Body of pancreas (tissue), 4 donors: ENCODE results near the gene MYO5C. TPM values are rescaled to one million over a fixed set of nuclear protein-coding genes. Genes with fewer than 3 reads are reported as not detected.

Experiments
- ATAC-seq: fragments of 150-250 bp; one replicate; pipeline ENCODE4 v1.9.1; 2016
- DNase-seq, 4 donors: peaks; one replicate each; pipeline ENCODE4 v3.0.0-alpha.2; 2019
- H3K27ac ChIP-seq, 4 donors: fragments of 200-600 bp; sonication (generic); 1 replicate in 3 of 4; 2 replicates in 1 of 4; pipeline versions ENCODE4 v1.5.1 to v1.6.1; 2016 to 2019; ENCODE audit warnings: mild to moderate bottlenecking in 1 of 4, mixed read lengths in 1 of 4, moderate library complexity in 1 of 4
- H3K27me3 ChIP-seq, 2 donors: fragments of 200-600 bp; sonication (generic); one replicate each; pipeline ENCODE4 v1.6.0; 2016; ENCODE audit warnings: mild to moderate bottlenecking in 1 of 2
- H3K36me3 ChIP-seq, 2 donors: fragments of 200-600 bp; sonication (generic); replicated peaks in 1 of 2; 2 replicates each; pipeline ENCODE4 v1.5.1; 2016; ENCODE audit warnings: low read depth in 2 of 2; ENCODE audit not compliant: insufficient read depth in 1 of 2
- H3K4me1 ChIP-seq: fragments of 200-600 bp; sonication (generic); one replicate; pipeline ENCODE4 v1.6.0; 2016
- H3K4me3 ChIP-seq, 2 donors: fragments of 200-600 bp; sonication (generic); 1 replicate in 1 of 2; 2 replicates in 1 of 2; pipeline ENCODE4 v1.5.1; 2016 to 2019
- H3K9me3 ChIP-seq, 3 donors: fragments of 200-600 bp; sonication (generic); 1 replicate in 2 of 3; 2 replicates in 1 of 3; pipeline ENCODE4 v1.5.1; 2016
- CTCF ChIP-seq, 7 experiments: fragments of 450-650 bp in 4 of 7; fragments of 200-600 bp in 3 of 7; sonication (generic) in 3 of 7; IDR thresholded peaks; one replicate each; pipeline ENCODE4 v1.5.1; 2016 to 2019; ENCODE audit warnings: antibody characterized with exemption in 7 of 7
- POLR2A ChIP-seq, 3 donors: fragments of 450-650 bp; IDR thresholded peaks; one replicate each; pipeline ENCODE4 v1.6.1; 2016; ENCODE audit warnings: antibody characterized with exemption in 3 of 3, mild to moderate bottlenecking in 2 of 3
- WGBS, 2 donors: methylation state at CpG; one replicate each; pipeline ENCODE4 v1.1.5; 2017; 5-methylcytosine and 5-hydroxymethylcytosine counted together
- intact Hi-C: fragments of 100-400 bp; cut with DNase I; formaldehyde crosslinking; loops from one replicate; pipeline ENCODE4 v1.15.1; 2023
- total RNA-seq, 2 donors: library from RNA; depleted of rRNA; stranded (reverse); fragments of >200 nt; gene quantifications; one replicate each; pipeline ENCODE4 v1.1.0, GENCODE V29; 2016

MYO5C gene
- total RNA-seq, 2 donors from 2014 or later = 34.8 to 76.8 TPM

DNA sequence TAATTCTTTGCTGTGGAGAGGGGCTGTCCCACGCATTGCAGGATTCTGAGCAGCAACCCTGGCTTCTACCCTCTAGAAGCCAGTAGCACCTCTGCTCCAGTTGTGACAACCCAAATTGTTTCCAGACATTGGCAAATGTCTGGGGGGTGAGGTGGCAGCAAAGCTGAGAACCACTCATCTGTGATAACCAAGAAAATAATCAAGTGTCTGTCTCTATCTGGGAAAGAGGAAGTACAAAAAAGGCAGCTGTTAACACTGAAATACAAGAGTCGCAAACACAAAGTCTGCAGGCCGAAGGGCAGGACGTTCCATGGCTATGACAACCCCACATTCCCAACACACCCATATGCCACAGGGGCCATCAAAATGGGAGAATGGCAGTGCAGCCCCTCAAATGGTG, 62.2 kb downstream of the MYO5C start:
- Histone ChIP-seq H3K27ac (peak overlapping the region in 1 of 4 donors; percentile 40), H3K36me3 (peaks cover 15 to 22% of the 10 kb centered on the region in 2 donors), H3K4me1 (peaks cover 13% of the 10 kb centered on the region), H3K9me3 (no peaks in the 10 kb centered on the region), H3K27me3 (no peaks in the 10 kb centered on the region), H3K4me3 (no peak overlapping the region)
- ATAC-seq (no peak), DNase-seq (no peak)
- intact Hi-C loops = no loop called here
- WGBS, 2 donors = 67 to 85% methylated on average over 4 of the region's 4 CpGs
- no peak for TF ChIP-seq CTCF (IDR thresholded peaks at IDR 0.05)
- no peak for TF ChIP-seq POLR2A (IDR thresholded peaks at IDR 0.05)

GRCh38 chr15:52232327-52232726, 63.3 kb downstream of the MYO5C start:
- H3K27me3 ChIP-seq = no peaks in the 10 kb centered on the region
- intact Hi-C loops = no loop called here
- no peaks in the 10 kb centered on the region for H3K9me3 ChIP-seq
- DNase-seq (no peak), ATAC-seq (no peak)
- H3K4me3 ChIP-seq = no peak overlapping the region
- peaks cover 15 to 20% of the 10 kb centered on the region in 2 donors for H3K36me3 ChIP-seq
- WGBS, 2 donors = 62 to 80% methylated on average over 1 of the region's 1 CpG
- TF ChIP-seq POLR2A (IDR thresholded peaks at IDR 0.05) = no peak
- no peak for TF ChIP-seq CTCF (IDR thresholded peaks at IDR 0.05)
- H3K4me1 ChIP-seq = peaks cover 19% of the 10 kb centered on the region
- H3K27ac ChIP-seq = peak overlapping the region in 1 of 4 donors; percentile 43

GRCh38 chr15:52230073-52230472, 65.5 kb downstream of the MYO5C start:
- TF ChIP-seq POLR2A (IDR thresholded peaks at IDR 0.05) (no peak), CTCF (IDR thresholded peaks at IDR 0.05) (no peak)
- WGBS, 2 donors = 65 to 72% methylated on average over 1 of the region's 1 CpG
- Histone ChIP-seq H3K27ac (peak overlapping the region in 3 of 4 donors; percentile 62 to 83 (median 69)), H3K4me1 (peaks cover 21% of the 10 kb centered on the region), H3K4me3 (no peak overlapping the region), H3K9me3 (no peaks in the 10 kb centered on the region), H3K27me3 (no peaks in the 10 kb centered on the region), H3K36me3 (peaks cover 13 to 21% of the 10 kb centered on the region in 2 donors)
- DNase-seq (no peak), ATAC-seq (no peak)
- intact Hi-C loops = no loop called here

DNA sequence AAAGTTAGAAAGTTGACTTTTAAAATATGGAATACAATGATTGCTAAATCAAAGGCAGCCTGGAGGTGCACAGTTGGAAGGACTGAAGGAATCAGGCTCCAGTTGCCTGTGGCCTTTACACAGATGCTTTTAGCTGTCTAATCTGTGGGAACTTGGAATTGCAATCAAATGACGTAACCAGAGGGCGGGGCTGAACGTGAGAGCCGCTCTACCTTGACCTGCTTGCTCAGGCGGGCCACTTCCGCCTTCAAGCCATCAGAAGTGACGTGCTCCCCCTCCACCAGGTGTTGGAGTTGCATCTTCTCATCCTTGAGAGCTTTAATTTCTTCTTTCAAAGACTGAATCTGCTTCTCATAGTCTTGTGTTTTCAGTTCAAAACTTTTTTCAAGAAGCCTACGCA, 66.7 kb downstream of the MYO5C start:
- peak overlapping the region; percentile 22 to 83 (median 66) for H3K27ac ChIP-seq
- no peaks in the 10 kb centered on the region for H3K27me3 ChIP-seq
- peak; percentile 84 to 91 (median 86) for DNase-seq
- WGBS, 2 donors = 21 to 30% methylated on average over 8 of the region's 8 CpGs
- peak; percentile 81 for ATAC-seq
- H3K4me1 ChIP-seq = peaks cover 21% of the 10 kb centered on the region
- peaks cover 15 to 17% of the 10 kb centered on the region in 2 donors for H3K36me3 ChIP-seq
- intact Hi-C loops = no loop called here
- no peaks in the 10 kb centered on the region for H3K9me3 ChIP-seq
- no peak overlapping the region for H3K4me3 ChIP-seq
- TF ChIP-seq POLR2A (IDR thresholded peaks at IDR 0.05) = peak in 1 of 3 donors; percentile 13
- TF ChIP-seq CTCF (IDR thresholded peaks at IDR 0.05) = peak in 1 of 7 experiments; percentile 2

DNA sequence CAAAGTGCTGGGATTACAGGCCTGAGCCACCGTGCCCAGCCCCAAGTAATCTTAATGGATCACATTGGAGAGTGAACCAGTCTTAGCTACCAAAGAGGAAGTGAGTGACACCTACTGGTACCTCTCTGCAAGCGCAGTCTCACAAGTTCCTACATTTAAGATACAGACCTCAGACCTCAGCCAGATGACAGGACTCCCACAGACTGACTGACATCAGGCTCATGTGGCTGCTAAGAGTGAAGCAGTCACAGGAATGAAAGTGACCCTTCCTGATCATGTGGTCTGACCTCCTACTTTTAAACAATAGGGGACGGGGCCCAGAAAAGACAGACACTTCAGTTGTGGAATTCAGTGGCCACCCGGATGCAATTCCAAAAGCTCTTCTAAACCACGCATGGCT, 68.1 kb downstream of the MYO5C start:
- H3K4me1 ChIP-seq = peaks cover 21% of the 10 kb centered on the region
- DNase-seq (peak; percentile 84 to 94 (median 91)), ATAC-seq (peak; percentile 90)
- intact Hi-C loops = no loop called here
- peak; percentile 57 to 88 (median 86) for TF ChIP-seq CTCF (IDR thresholded peaks at IDR 0.05)
- TF ChIP-seq POLR2A (IDR thresholded peaks at IDR 0.05) = no peak
- peak overlapping the region; percentile 61 to 83 (median 72) for H3K27ac ChIP-seq
- H3K9me3 ChIP-seq = no peaks in the 10 kb centered on the region
- no peaks in the 10 kb centered on the region for H3K27me3 ChIP-seq
- WGBS, 2 donors = 29 to 42% methylated on average over 5 of the region's 5 CpGs
- H3K4me3 ChIP-seq = no peak overlapping the region
- peaks cover 11 to 24% of the 10 kb centered on the region in 2 donors for H3K36me3 ChIP-seq
